H1 (cell line): Measurements from ENCODE around the gene GSTCD. TPM values are rescaled to one million over a fixed set of nuclear protein-coding genes. Genes with fewer than 3 reads are reported as not detected.

Experiments
- CTCF ChIA-PET: fragments of 300-600 bp; sonication (Branson Sonifier 250); formaldehyde crosslinking; loops from one replicate; lab custom pipeline; 2021; ENCODE audit not compliant: partially characterized antibody; lab: Charles Lee
- POLR2A ChIA-PET: fragments of 300-600 bp; sonication (Branson Sonifier 250); formaldehyde crosslinking; loops from one replicate; lab custom pipeline; 2021; ENCODE audit warnings: inconsistent platforms; ENCODE audit not compliant: partially characterized antibody; lab: Charles Lee
- DNase-seq, 2 experiments: peaks; one replicate each; pipeline versions ENCODE4 v3.0.0 to v3.0.0-alpha.2; 2010 to 2022; ENCODE audit warnings: low spot score in 2 of 2, low read depth in 1 of 2, mixed read lengths in 1 of 2
- FAIRE-seq: peaks from 2 replicates; lab custom pipeline; 2011; peaks lifted over from hg19 to GRCh38; lab: Jason Lieb, UNC
- H2AFZ ChIP-seq: 2 replicates; pipeline ENCODE4 v1.8.1; 2012; ENCODE audit warnings: low read length, inconsistent platforms
- H2AK5ac ChIP-seq: 2 replicates; pipeline ENCODE4 v1.6.1; 2013; ENCODE audit warnings: low read depth, low read length
- H2BK120ac ChIP-seq: replicated peaks from 2 replicates; pipeline ENCODE3; 2013; ENCODE audit warnings: low read depth, low read length, inconsistent platforms
- H2BK12ac ChIP-seq: 2 replicates; pipeline ENCODE4 v1.6.1; 2013; ENCODE audit warnings: low read depth, low read length
- H2BK15ac ChIP-seq: 2 replicates; pipeline ENCODE4 v1.6.1; 2013; ENCODE audit warnings: low read length
- H2BK20ac ChIP-seq: 2 replicates; pipeline ENCODE4 v1.6.1; 2013; ENCODE audit warnings: low read length
- H2BK5ac ChIP-seq: 2 replicates; pipeline ENCODE4 v1.6.1; 2013; ENCODE audit warnings: low read depth, low read length
- H3K14ac ChIP-seq: 2 replicates; pipeline ENCODE4 v1.6.1; 2013; ENCODE audit warnings: inconsistent platforms; ENCODE audit not compliant: insufficient read length
- H3K18ac ChIP-seq: 2 replicates; pipeline ENCODE4 v1.6.1; 2013; ENCODE audit warnings: low read length; ENCODE audit errors: extremely low read depth
- H3K23ac ChIP-seq: 2 replicates; pipeline ENCODE4 v1.6.1; 2013; ENCODE audit warnings: inconsistent platforms; ENCODE audit not compliant: insufficient read length
- H3K23me2 ChIP-seq: 2 replicates; pipeline ENCODE4 v1.6.1; 2013; ENCODE audit warnings: low read depth, low read length
- H3K27ac ChIP-seq: 2 replicates; pipeline ENCODE4 v1.6.1; 2011; ENCODE audit warnings: low read depth, low read length, inconsistent platforms
- H3K27me3 ChIP-seq, 4 experiments: replicated peaks in 1 of 4; 1 replicate in 1 of 4; 2 replicates in 3 of 4; pipeline versions ENCODE4 v1.6.1 to v1.8.1; 2011 to 2013; ENCODE audit warnings: low read length in 3 of 4, mild to moderate bottlenecking in 3 of 4, inconsistent platforms in 2 of 4, mixed read lengths in 2 of 4, moderate library complexity in 1 of 4; ENCODE audit not compliant: control insufficient read depth in 3 of 4, insufficient read depth in 3 of 4; ENCODE audit errors: extremely low read depth in 1 of 4
- H3K36me3 ChIP-seq, 4 experiments: 2 replicates each; pipeline versions ENCODE4 v1.6.1 to v1.8.1; 2011 to 2013; ENCODE audit warnings: mild to moderate bottlenecking in 4 of 4, low read length in 3 of 4, moderate library complexity in 2 of 4, control low read depth in 1 of 4, inconsistent platforms in 1 of 4; ENCODE audit not compliant: insufficient read depth in 4 of 4, control insufficient read depth in 2 of 4
- H3K4ac ChIP-seq: replicated peaks from 2 replicates; pipeline ENCODE3; 2013; ENCODE audit warnings: low read length, low read depth, mixed read lengths, inconsistent platforms; ENCODE audit not compliant: insufficient read length
- H3K4me1 ChIP-seq, 4 experiments: replicated peaks in 1 of 4; 1 replicate in 1 of 4; 2 replicates in 3 of 4; pipeline versions ENCODE4 v1.6.1 to v1.8.1; 2011 to 2013; ENCODE audit warnings: low read length in 3 of 4, inconsistent platforms in 2 of 4, mixed read lengths in 1 of 4; ENCODE audit not compliant: insufficient read depth in 4 of 4, control insufficient read depth in 3 of 4
- H3K4me2 ChIP-seq, 2 experiments: 2 replicates each; pipeline versions ENCODE4 v1.6.1 to v1.8.1; 2011 to 2013; ENCODE audit warnings: low read depth in 2 of 2, low read length in 2 of 2, control low read depth in 1 of 2, inconsistent platforms in 1 of 2, mild to moderate bottlenecking in 1 of 2; ENCODE audit not compliant: insufficient read depth in 1 of 2
- H3K4me3 ChIP-seq, 4 experiments: fragments of 200-600, 300-600 bp in 1 of 4; sonication (generic), shearing (Covaris generic), sonication (Bioruptor Twin) in 1 of 4; 2 replicates each; pipeline versions ENCODE4 v1.5.1 to v1.8.1; 2011 to 2016; ENCODE audit warnings: low read length in 4 of 4, low read depth in 3 of 4, control low read depth in 2 of 4, inconsistent platforms in 2 of 4, mild to moderate bottlenecking in 2 of 4, mixed read lengths in 1 of 4, moderate library complexity in 1 of 4; ENCODE audit not compliant: insufficient read depth in 2 of 4; ENCODE audit errors: extremely low read depth in 1 of 4
- H3K56ac ChIP-seq: replicated peaks from 2 replicates; pipeline ENCODE3; 2013; ENCODE audit warnings: low read depth, mild to moderate bottlenecking, mixed read lengths, low read length, inconsistent platforms; ENCODE audit not compliant: insufficient read length
- H3K79me1 ChIP-seq: 2 replicates; pipeline ENCODE4 v1.6.1; 2013; ENCODE audit warnings: low read depth, low read length, control low read depth
- H3K79me2 ChIP-seq, 2 experiments: 2 replicates each; pipeline versions ENCODE4 v1.6.1 to v1.8.1; 2012 to 2013; ENCODE audit warnings: low read length in 2 of 2, mild to moderate bottlenecking in 2 of 2, inconsistent platforms in 1 of 2; ENCODE audit not compliant: insufficient read depth in 2 of 2, control insufficient read depth in 1 of 2
- H3K9ac ChIP-seq, 4 experiments: replicated peaks in 1 of 4; 1 replicate in 1 of 4; 2 replicates in 3 of 4; pipeline versions ENCODE4 v1.6.1 to v1.8.1; 2011 to 2013; ENCODE audit warnings: low read depth in 3 of 4, low read length in 3 of 4, control low read depth in 2 of 4, mild to moderate bottlenecking in 2 of 4, moderate library complexity in 2 of 4, inconsistent platforms in 1 of 4; ENCODE audit errors: extremely low read depth in 1 of 4
- H3K9me3 ChIP-seq, 2 experiments: 2 replicates each; pipeline versions ENCODE4 v1.6.1 to v1.8.1; 2012 to 2013; ENCODE audit warnings: mild to moderate bottlenecking in 2 of 2, moderate library complexity in 2 of 2, control low read depth in 1 of 2, inconsistent platforms in 1 of 2, low read depth in 1 of 2, low read length in 1 of 2, mixed read lengths in 1 of 2; ENCODE audit not compliant: insufficient read depth in 2 of 2
- H4K20me1 ChIP-seq, 2 experiments: replicated peaks in 1 of 2; 2 replicates each; pipeline versions ENCODE3 to v1.8.1; 2011 to 2013; ENCODE audit warnings: inconsistent platforms in 2 of 2, low read length in 2 of 2, mild to moderate bottlenecking in 1 of 2; ENCODE audit not compliant: insufficient read depth in 2 of 2, control insufficient read depth in 1 of 2
- H4K5ac ChIP-seq: 2 replicates; pipeline ENCODE4 v1.6.1; 2013; ENCODE audit warnings: low read length, low read depth, mixed read lengths, inconsistent platforms; ENCODE audit not compliant: insufficient read length
- H4K8ac ChIP-seq: 2 replicates; pipeline ENCODE4 v1.8.0; 2013; ENCODE audit warnings: mild to moderate bottlenecking, moderate library complexity, low read length, inconsistent platforms; ENCODE audit not compliant: insufficient read depth; ENCODE audit errors: extremely low read depth
- H4K91ac ChIP-seq: replicated peaks from 2 replicates; pipeline ENCODE3; 2013; ENCODE audit warnings: low read length, mixed read lengths, inconsistent platforms; ENCODE audit not compliant: insufficient read length
- BRCA1 ChIP-seq: IDR thresholded peaks from 2 replicates; pipeline ENCODE4 v1.6.1; 2012; ENCODE audit warnings: low read depth, low read length, improper control_type of control experiment
- CHD1 ChIP-seq: IDR thresholded peaks from 2 replicates; pipeline ENCODE4 v1.6.1; 2012; ENCODE audit warnings: low read depth, low read length, improper control_type of control experiment
- EP300 ChIP-seq, 2 experiments: IDR thresholded peaks; 1 replicate in 1 of 2; 2 replicates in 1 of 2; pipeline ENCODE4 v1.6.1; 2011 to 2012; ENCODE audit warnings: low read depth in 2 of 2, low read length in 2 of 2, mild to moderate bottlenecking in 2 of 2, borderline replicate concordance in 1 of 2, inconsistent platforms in 1 of 2, moderate library complexity in 1 of 2
- JUND ChIP-seq: IDR thresholded peaks from 2 replicates; pipeline ENCODE4 v1.6.1; 2011; ENCODE audit warnings: mild to moderate bottlenecking, improper control_type of control experiment, low read length
- KDM4A ChIP-seq: IDR thresholded peaks from one replicate; pipeline ENCODE4 v1.7.1; 2012; ENCODE audit warnings: low read depth, mild to moderate bottlenecking, moderate library complexity, low read length, inconsistent platforms; ENCODE audit not compliant: severe bottlenecking
- KDM5A ChIP-seq: fragments of 200-600 bp; IDR thresholded peaks from 2 replicates; pipeline ENCODE4 v1.7.1; 2012; ENCODE audit warnings: mild to moderate bottlenecking, low read length, inconsistent platforms, mixed read lengths
- MAFK ChIP-seq: IDR thresholded peaks from 2 replicates; pipeline ENCODE4 v1.6.1; 2012; ENCODE audit warnings: low read depth, mild to moderate bottlenecking, improper control_type of control experiment, low read length
- POLR2AphosphoS5 ChIP-seq: IDR thresholded peaks from 2 replicates; pipeline ENCODE4 v1.6.1; 2011; ENCODE audit warnings: low read depth, low read length
- WGBS, 2 experiments: shearing (Covaris generic) in 1 of 2; methylation state at CpG; one replicate each; pipeline versions ENCODE4 v1.1.6 to v1.1.7; 2013 to 2015; ENCODE audit warnings: low lambda C conversion rate in 2 of 2, mixed read lengths in 2 of 2, inconsistent platforms in 1 of 2, low coverage in 1 of 2, missing lambda C conversion rate in 1 of 2; ENCODE audit not compliant: insufficient replicate concordance in 2 of 2, insufficient coverage in 1 of 2, insufficient read length in 1 of 2; ENCODE audit errors: extremely low coverage in 1 of 2, missing lambda C conversion rate in 1 of 2; 5-methylcytosine and 5-hydroxymethylcytosine counted together
- polyA plus RNA-seq, 7 experiments: library from polyadenylated mRNA; depleted of rRNA in 3 of 7; stranded (reverse) in 5 of 7; unstranded in 2 of 7; fragments of >200 nt in 5 of 7; fragments of 200-250 nt in 2 of 7; gene quantifications; 1 replicate in 5 of 7; 2 replicates in 1 of 7; 4 replicates in 1 of 7; pipeline versions ENCODE4 v1.2.1 to v1.2.3, GENCODE V29; 2011 to 2013; ENCODE audit warnings: missing spikeins in 2 of 7, mixed read lengths in 2 of 7
- total RNA-seq: library from RNA; stranded (reverse); fragmentation: NEBNext Ultra II Directional; extraction: Animal tissue kit (Norgen Biotek cat#: 25700); gene quantifications from 2 replicates; pipeline ENCODE4 v1.2.1, GENCODE V29; 2021

GSTCD gene
- total and polyA plus RNA-seq, 2 of the 8 experiments (the other 6 are each of a cell fraction or from before 2014, with no cell fraction given) = 8.5 to 24.6 TPM

DNA sequence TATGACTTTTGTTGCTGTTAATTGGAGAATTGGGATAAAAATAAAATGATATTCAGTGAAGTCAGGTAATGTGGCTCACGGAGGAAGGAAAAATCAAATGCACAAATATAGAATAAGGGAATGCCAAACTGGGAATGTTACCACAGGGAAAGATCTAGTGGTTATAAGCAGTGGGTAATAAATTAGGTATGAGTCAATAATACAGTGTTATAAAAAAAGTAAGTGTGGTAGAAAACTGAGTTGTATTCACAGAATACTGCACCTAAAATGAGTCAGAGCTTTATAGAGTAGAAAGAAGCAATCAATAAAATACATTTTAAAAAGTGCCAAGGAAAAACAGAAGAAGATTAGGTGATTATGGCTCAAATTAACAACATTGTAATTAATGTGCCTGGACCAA, 34.6 kb upstream of the GSTCD start:
- Histone ChIP-seq H3K9me3 (no peaks in the 10 kb centered on the region), H2BK15ac (no peak overlapping the region), H3K4me3 (no peak overlapping the region), H3K23me2 (no peaks in the 10 kb centered on the region), H3K4me1 (peaks cover 0 to 1% (median 0%) of the 10 kb centered on the region in 4 experiments; a peak in 1 of 7 replicates), H4K5ac (no peak overlapping the region), H3K23ac (no peak overlapping the region), H3K79me2 (no peaks in the 10 kb centered on the region), H3K14ac (no peak overlapping the region), H3K18ac (no peak overlapping the region), H2BK5ac (no peak overlapping the region), H3K27me3 (no peaks in the 10 kb centered on the region), H2AFZ (no peak overlapping the region), H4K20me1 (no peaks in the 10 kb centered on the region), H3K56ac (no peak overlapping the region), H4K8ac (no peak overlapping the region), H2BK12ac (no peak overlapping the region), H3K36me3 (no peaks in the 10 kb centered on the region), H2AK5ac (no peak overlapping the region), H2BK20ac (no peak overlapping the region), H3K4me2 (no peak overlapping the region), H4K91ac (no peak overlapping the region), H2BK120ac (no peak overlapping the region), H3K27ac (no peak overlapping the region), H3K79me1 (no peaks in the 10 kb centered on the region), H3K9ac (no peak overlapping the region), H3K4ac (no peak overlapping the region)
- FAIRE-seq = no peak
- TF ChIP-seq CHD1 = no peak
- no peak for TF ChIP-seq EP300 (IDR thresholded peaks at IDR 0.05; ENCODE audit: borderline replicate concordance in 1 of 2, low read depth in 2 of 2, low read length in 2 of 2)
- TF ChIP-seq POLR2AphosphoS5 = no peak
- TF ChIP-seq KDM4A = no peak
- no peak for TF ChIP-seq BRCA1
- TF ChIP-seq JUND = no peak
- no peak for TF ChIP-seq MAFK
- TF ChIP-seq KDM5A = no peak
- no peak for DNase-seq
- ChIA-PET POLR2A (no interaction called here), CTCF (no interaction called here)
- WGBS, 2 experiments = 74% methylated on average over 1 of the region's 1 CpG; no CpG with 5 or more reads in 1 of the 2 experiments
